Measurements from ENCODE around the gene TIMMDC1. TPM values are rescaled to one million over a fixed set of nuclear protein-coding genes. Genes with fewer than 3 reads are reported as not detected.

The TIMMDC1 gene
- total RNA-seq, 1 experiment from 2014 or later, result 121 TPM

Other genes starting within 250 kb of the TIMMDC1 start
- 0.93 TPM for gene ARHGAP31, start 204.2 kb upstream of the TIMMDC1 start, total RNA-seq (2021; ENCODE audit: unreplicated experiment)
- gene TMEM39A, start 34.9 kb upstream of the TIMMDC1 start, total RNA-seq (2021; ENCODE audit: unreplicated experiment), result 40.2 TPM
- 13.8 TPM for gene POGLUT1, start 29.6 kb upstream of the TIMMDC1 start, total RNA-seq (2021; ENCODE audit: unreplicated experiment)
- gene CD80, start 61.1 kb downstream of the TIMMDC1 start, total RNA-seq (2021; ENCODE audit: unreplicated experiment), result not detected
- gene ADPRH, start 80.9 kb downstream of the TIMMDC1 start, total RNA-seq (2021; ENCODE audit: unreplicated experiment), result 1.5 TPM
- not detected for gene PLA1A, start 99.3 kb downstream of the TIMMDC1 start, total RNA-seq (2021; ENCODE audit: unreplicated experiment)
- 1.6 TPM for gene POPDC2, start 162.0 kb downstream of the TIMMDC1 start, total RNA-seq (2021; ENCODE audit: unreplicated experiment)
- gene COX17, start 178.9 kb downstream of the TIMMDC1 start, total RNA-seq (2021; ENCODE audit: unreplicated experiment), result 51.6 TPM
- 0.96 TPM for gene CFAP91, start 204.5 kb downstream of the TIMMDC1 start, total RNA-seq (2021; ENCODE audit: unreplicated experiment)